WTC11 (cell line): ENCODE measurements around the gene NUP62CL. TPM values are rescaled to one million over a fixed set of nuclear protein-coding genes. Genes with fewer than 3 reads are reported as not detected.

ENCODE experiments used
- ATAC-seq: fragments of 200-7000 bp; cut with Tn5 transposase; 2 replicates; pipeline ENCODE4 v1.10.0; 2021; ENCODE audit warnings: mild to moderate bottlenecking, moderate library complexity
- CTCF ChIA-PET: fragments of 300-600 bp; sonication (Branson Sonifier 250); formaldehyde crosslinking; loops from one replicate; lab custom pipeline; 2021; ENCODE audit warnings: antibody characterized with exemption; lab: Charles Lee
- POLR2A ChIA-PET: fragments of 350-600 bp; sonication (Branson Sonifier 250); formaldehyde crosslinking; loops from one replicate; lab custom pipeline; 2021; ENCODE audit warnings: antibody characterized with exemption; lab: Charles Lee
- DNase-seq: peaks from one replicate; pipeline ENCODE4 v3.0.0; 2021; ENCODE audit warnings: low spot score
- H3K27ac Mint-ChIP-seq: 2 replicates; pipeline ENCODE4 v1.8.0; 2021; ENCODE audit warnings: mixed read lengths
- H3K27me3 Mint-ChIP-seq: 2 replicates; pipeline ENCODE4 v1.8.0; 2021; ENCODE audit warnings: low read depth, mild to moderate bottlenecking, moderate library complexity, mixed read lengths
- H3K36me3 Mint-ChIP-seq: 2 replicates; pipeline ENCODE4 v1.8.0; 2021; ENCODE audit warnings: mixed read lengths
- H3K4me1 Mint-ChIP-seq: 2 replicates; pipeline ENCODE4 v1.8.0; 2022; ENCODE audit warnings: mixed read lengths
- H3K4me3 Mint-ChIP-seq: 2 replicates; pipeline ENCODE4 v1.8.0; 2021; ENCODE audit warnings: mild to moderate bottlenecking, moderate library complexity, mixed read lengths
- H3K9me3 Mint-ChIP-seq: 2 replicates; pipeline ENCODE4 v1.8.0; 2021; ENCODE audit warnings: mixed read lengths
- CDX4 ChIP-seq: fragments of 250-450 bp; sonication (Bioruptor Pico); IDR thresholded peaks from 2 replicates; pipeline ENCODE4 v1.9.0; 2021; ENCODE audit warnings: moderate library complexity, mild to moderate bottlenecking, inconsistent platforms, borderline replicate concordance
- EMX1 ChIP-seq: fragments of 250-450 bp; sonication (Bioruptor Pico); IDR thresholded peaks from 2 replicates; pipeline ENCODE4 v1.8.0; 2021; ENCODE audit warnings: mild to moderate bottlenecking
- ETV6 ChIP-seq: sonication (generic); formaldehyde crosslinking; IDR thresholded peaks from 2 replicates; pipeline ENCODE4 v1.8.1; 2022; ENCODE audit warnings: mild to moderate bottlenecking, missing genetic modification reagents
- IRF2 ChIP-seq: sonication (generic); formaldehyde crosslinking; IDR thresholded peaks from 2 replicates; pipeline ENCODE4 v1.8.0; 2022; ENCODE audit warnings: low read depth, missing genetic modification reagents, borderline replicate concordance
- MXD4 ChIP-seq: fragments of 250-450 bp; sonication (Bioruptor Pico); IDR thresholded peaks from 2 replicates; pipeline ENCODE4 v1.8.0; 2021; ENCODE audit warnings: mild to moderate bottlenecking, moderate library complexity, borderline replicate concordance
- NFE2L1 ChIP-seq: sonication (generic); formaldehyde crosslinking; IDR thresholded peaks from 2 replicates; pipeline ENCODE4 v1.8.1; 2023; ENCODE audit warnings: missing genetic modification reagents
- OVOL2 ChIP-seq: fragments of 250-450 bp; sonication (Bioruptor Pico); IDR thresholded peaks from 2 replicates; pipeline ENCODE4 v1.9.0; 2021; ENCODE audit warnings: mild to moderate bottlenecking, borderline replicate concordance
- PREB ChIP-seq: sonication (generic); formaldehyde crosslinking; IDR thresholded peaks from 2 replicates; pipeline ENCODE4 v1.8.1; 2022; ENCODE audit warnings: mild to moderate bottlenecking, missing genetic modification reagents, moderate library complexity, borderline replicate concordance
- RORB ChIP-seq: fragments of 250-450 bp; sonication (Bioruptor Pico); IDR thresholded peaks from 2 replicates; pipeline ENCODE4 v1.9.0; 2021; ENCODE audit warnings: mild to moderate bottlenecking
- TP53 ChIP-seq: sonication (generic); formaldehyde crosslinking; IDR thresholded peaks from 2 replicates; pipeline ENCODE4 v1.8.1; 2023; ENCODE audit warnings: mild to moderate bottlenecking, missing genetic modification reagents
- ZBTB21 ChIP-seq: sonication (generic); formaldehyde crosslinking; IDR thresholded peaks from 2 replicates; pipeline ENCODE4 v1.8.1; 2023; ENCODE audit warnings: mild to moderate bottlenecking, missing genetic modification reagents, borderline replicate concordance
- ZNF425 ChIP-seq: fragments of 250-450 bp; sonication (Bioruptor Pico); conservative IDR thresholded peaks from 2 replicates; pipeline ENCODE4 v1.9.0; 2021; ENCODE audit warnings: mild to moderate bottlenecking
- ZNF512 ChIP-seq: sonication (generic); formaldehyde crosslinking; IDR thresholded peaks from 2 replicates; pipeline ENCODE4 v1.8.1; 2022; ENCODE audit warnings: missing genetic modification reagents, borderline replicate concordance
- ZNF532 ChIP-seq: fragments of 250-450 bp; sonication (Bioruptor Pico); IDR thresholded peaks from 2 replicates; pipeline ENCODE4 v1.9.0; 2021; ENCODE audit warnings: mild to moderate bottlenecking, borderline replicate concordance
- total RNA-seq: library from RNA; stranded (reverse); gene quantifications from 3 replicates; pipeline ENCODE4 v1.2.3, GENCODE V29; 2021

Gene NUP62CL
- total RNA-seq, 1 experiment from 2014 or later = 3.3 TPM

- no peak for TF ChIP-seq ZNF512 (CRISPR knock-in tag)
- TF ChIP-seq NFE2L1 (CRISPR knock-in tag) = no peak
Observed at GRCh38 chrX:107227780-107228485, 21.7 kb upstream of the NUP62CL start (continued).

- ChIA-PET CTCF (no interaction called here), POLR2A (no interaction called here)
- no peaks in the 10 kb centered on the region for H3K4me1 Mint-ChIP-seq
- H3K36me3 Mint-ChIP-seq = no peaks in the 10 kb centered on the region
- no peaks in the 10 kb centered on the region for H3K27me3 Mint-ChIP-seq
- ATAC-seq (no peak), DNase-seq (no peak)
- no peak overlapping the region for H3K4me3 Mint-ChIP-seq
- TF ChIP-seq CDX4 (CRISPR knock-in tag) = no peak
- TF ChIP-seq RORB (CRISPR knock-in tag) = no peak
- no peaks in the 10 kb centered on the region for H3K9me3 Mint-ChIP-seq
- H3K27ac Mint-ChIP-seq = no peak overlapping the region
Observed at GRCh38 chrX:107226757-107227156, 20.5 kb upstream of the NUP62CL start.

- CTCF ChIA-PET = interaction anchor here (0.7 kb wide), 1 partner anchor 58 kb away, joined by 4 read pairs; no protein-coding TSS in a partner anchor
- Mint-ChIP-seq H3K27ac (no peak overlapping the region), H3K36me3 (no peaks in the 10 kb centered on the region)
- TF ChIP-seq TP53 (CRISPR knock-in tag) (no peak), ETV6 (CRISPR knock-in tag) (no peak), ZBTB21 (no peak), PREB (no peak), EMX1 (CRISPR knock-in tag) (no peak), IRF2 (no peak), OVOL2 (CRISPR knock-in tag) (no peak), MXD4 (CRISPR knock-in tag) (no peak), ZNF425 (CRISPR knock-in tag) (no peak), ZNF532 (CRISPR knock-in tag) (no peak)
- TF ChIP-seq, all 79 proteins: peak for 0
- Mint-ChIP-seq H3K27me3 (no peaks in the 10 kb centered on the region), H3K4me1 (peaks cover 11% of the 10 kb centered on the region), H3K4me3 (no peak overlapping the region), H3K9me3 (no peaks in the 10 kb centered on the region)
- POLR2A ChIA-PET = no interaction called here
- ATAC-seq = no peak
- no peak for DNase-seq
Observed at GRCh38 chrX:107213477-107213876, 7.2 kb upstream of the NUP62CL start.
